ENCODE results near the gene MS4A6A.

DNA sequence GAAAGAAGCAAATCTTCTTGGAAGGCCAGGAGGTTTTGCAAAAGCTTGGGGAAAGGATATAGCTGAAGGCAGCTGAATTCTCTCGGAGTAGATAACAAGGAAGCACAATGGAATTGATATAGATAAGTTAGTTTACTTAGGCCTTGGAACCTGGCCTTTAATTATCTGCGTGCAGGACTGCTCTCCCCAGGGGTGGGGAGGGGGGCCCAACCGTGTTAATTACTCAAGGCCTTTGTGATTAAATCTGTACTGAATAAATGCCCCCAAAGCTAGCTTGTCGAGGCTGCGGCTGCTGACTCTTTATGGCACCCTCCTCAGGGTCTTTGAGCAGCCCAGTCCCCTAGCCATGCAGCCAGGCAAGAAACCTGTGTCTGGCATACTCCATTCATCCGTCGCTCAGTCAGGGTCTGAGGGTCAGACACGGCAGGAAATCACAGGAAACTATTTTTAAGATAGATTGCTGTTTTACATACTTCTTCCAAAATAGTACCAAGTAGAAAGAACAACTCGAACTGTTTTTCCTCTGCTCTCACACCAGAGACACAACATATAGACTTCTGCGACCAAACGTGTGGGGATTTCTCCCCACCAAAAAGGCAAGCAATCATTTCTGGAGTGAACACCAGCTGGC lies 58.0 kb downstream of the MS4A6A start:
- TF ChIP-seq MAX (IDR thresholded peaks at IDR 0.05) (no peak), CEBPB (IDR thresholded peaks at IDR 0.05) (no peak), TCF12 (IDR thresholded peaks at IDR 0.05; ENCODE audit: low read depth) (no peak), FOXM1 (IDR thresholded peaks at IDR 0.05; ENCODE audit: borderline replicate concordance, low read depth) (no peak), NFIC (IDR thresholded peaks at IDR 0.05) (no peak), EP300 (IDR thresholded peaks at IDR 0.05; ENCODE audit: borderline replicate concordance) (no peak), RAD21 (IDR thresholded peaks at IDR 0.05; ENCODE audit: low read depth) (no peak), EGR1 (IDR thresholded peaks at IDR 0.05) (no peak), REST (IDR thresholded peaks at IDR 0.05; ENCODE audit: low read depth) (no peak), YY1 (IDR thresholded peaks at IDR 0.05; ENCODE audit: low read depth) (no peak), ZBTB7A (IDR thresholded peaks at IDR 0.05; ENCODE audit: low read depth) (no peak)
- TF ChIP-seq, protein P1, sequence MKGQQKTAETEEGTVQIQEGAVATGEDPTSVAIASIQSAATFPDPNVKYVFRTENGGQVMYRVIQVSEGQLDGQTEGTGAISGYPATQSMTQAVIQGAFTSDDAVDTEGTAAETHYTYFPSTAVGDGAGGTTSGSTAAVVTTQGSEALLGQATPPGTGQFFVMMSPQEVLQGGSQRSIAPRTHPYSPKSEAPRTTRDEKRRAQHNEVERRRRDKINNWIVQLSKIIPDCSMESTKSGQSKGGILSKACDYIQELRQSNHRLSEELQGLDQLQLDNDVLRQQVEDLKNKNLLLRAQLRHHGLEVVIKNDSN (IDR thresholded peaks at IDR 0.05): no peak

Data from Ishikawa (cell line).